CD4-positive, alpha-beta T cell treated with Interleukin-17A for 1 hour (primary cell): ENCODE data around the gene FOXP4.

ENCODE experiments used
- DNase-seq: peaks from one replicate; pipeline ENCODE4 v3.0.0-alpha.2; 2020

FOXP4 gene

DNA sequence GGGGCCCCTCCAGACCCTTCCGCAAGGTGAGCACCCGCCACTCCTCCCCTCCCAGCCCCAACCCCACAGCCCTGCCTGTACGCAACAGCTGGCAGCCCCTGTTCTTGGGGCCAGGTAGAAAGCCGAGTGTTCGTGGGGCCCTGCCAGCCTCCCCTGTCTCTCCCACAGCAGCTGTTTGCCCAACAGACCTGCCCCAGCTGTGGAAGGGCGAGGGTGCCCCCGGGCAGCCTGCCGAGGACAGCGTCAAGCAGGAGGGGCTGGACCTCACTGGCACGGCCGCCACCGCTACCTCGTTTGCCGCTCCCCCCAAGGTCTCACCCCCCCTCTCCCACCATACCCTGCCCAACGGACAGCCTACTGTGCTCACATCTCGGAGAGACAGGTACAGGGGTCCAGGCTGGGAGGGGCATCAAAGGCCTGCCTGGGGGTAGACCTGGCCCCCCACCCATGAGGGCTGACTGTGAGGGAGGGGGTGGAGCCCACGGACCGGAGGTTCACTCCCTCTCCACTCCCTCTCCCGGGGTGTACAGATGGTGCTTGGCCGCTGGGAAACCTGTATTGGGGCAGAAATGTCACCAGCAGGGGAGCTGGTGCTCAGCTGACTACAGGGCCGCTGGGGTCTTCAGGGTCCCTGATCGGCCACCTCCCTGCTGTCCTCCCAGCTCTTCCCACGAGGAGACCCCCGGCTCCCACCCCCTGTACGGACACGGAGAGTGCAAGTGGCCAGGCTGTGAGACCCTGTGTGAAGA, 41.1 kb downstream of the FOXP4 start:
- no peak for DNase-seq

DNA sequence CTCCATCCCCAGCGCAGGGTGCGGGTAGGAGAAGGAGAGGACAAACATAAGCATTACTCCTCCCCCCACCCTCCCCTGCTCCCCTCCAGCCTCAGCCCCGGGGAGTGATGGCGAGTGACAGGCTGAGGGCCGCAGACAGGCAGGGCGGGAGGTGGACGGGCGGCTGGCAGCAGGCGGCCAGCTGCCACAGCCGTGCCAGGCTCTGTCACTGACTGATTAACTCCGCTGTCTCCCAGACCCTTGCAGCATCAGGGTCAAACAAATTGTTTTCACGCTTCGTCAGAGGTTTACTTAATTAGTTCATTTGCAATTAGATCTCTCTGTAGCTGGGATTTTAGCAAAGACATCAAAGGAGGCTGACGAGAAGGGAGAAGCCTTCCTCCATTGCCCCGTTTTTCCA, 41.9 kb downstream of the FOXP4 start:
- DNase-seq, result no peak

DNA sequence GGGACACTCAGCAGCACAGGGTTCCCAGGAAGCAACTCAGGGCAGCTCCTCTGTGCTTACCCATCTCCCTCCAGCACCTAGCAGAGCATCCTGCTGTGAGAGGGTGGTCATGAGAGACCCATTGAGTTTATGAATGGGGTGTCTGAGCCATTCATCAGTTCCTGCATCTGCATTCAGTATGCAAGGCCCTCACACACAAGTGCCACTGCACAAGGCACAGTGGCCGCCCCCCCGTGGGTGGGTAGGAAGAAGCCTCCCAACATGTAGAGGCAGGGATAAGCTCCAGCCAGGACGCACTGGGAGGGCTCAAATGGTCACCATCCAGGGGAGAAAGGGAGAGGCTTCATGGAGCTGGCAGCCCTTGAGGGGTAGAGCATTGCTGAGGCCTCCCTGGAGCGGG, 43.0 kb downstream of the FOXP4 start:
- no peak for DNase-seq

DNA sequence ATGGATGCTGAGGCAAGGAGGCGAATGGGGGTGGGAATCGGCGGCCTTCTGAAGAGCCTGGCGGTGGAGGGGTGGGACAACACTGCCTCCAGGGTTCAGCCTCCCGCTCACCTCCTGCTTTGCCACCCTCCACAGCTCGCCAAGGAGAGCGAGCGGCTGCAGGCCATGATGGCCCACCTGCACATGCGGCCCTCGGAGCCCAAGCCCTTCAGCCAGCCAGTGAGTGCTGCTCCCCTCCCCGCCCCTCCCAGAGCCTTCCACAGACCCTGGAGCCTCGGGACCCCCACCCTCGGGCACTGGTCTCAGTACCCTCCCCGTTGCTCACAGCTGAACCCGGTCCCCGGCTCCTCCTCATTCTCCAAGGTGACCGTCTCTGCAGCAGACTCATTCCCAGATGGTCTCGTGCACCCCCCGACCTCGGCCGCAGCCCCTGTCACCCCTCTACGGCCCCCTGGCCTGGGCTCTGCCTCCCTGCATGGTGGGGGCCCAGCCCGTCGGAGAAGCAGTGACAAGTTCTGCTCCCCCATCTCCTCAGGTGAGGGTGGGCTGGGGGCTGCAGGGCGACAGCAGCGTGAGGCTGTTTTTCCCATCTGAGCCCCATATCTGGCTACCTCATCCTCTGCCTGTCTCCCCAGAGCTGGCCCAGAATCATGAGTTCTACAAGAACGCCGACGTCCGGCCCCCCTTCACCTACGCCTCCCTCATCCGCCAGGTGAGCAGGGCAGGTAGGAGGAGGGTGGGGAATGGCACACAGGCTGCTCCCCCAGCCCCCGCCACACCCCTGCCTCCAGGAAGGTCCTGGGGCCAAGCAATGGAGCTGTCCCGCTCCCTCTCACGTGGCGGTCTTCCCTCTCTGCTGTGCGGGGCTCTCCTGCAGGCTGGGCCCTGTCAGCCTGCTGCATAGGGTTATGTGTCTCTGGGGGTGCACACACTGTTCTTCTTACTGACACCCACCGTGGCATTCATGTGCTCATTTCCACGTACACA, 43.7 kb downstream of the FOXP4 start:
- DNase-seq, result no peak

DNA sequence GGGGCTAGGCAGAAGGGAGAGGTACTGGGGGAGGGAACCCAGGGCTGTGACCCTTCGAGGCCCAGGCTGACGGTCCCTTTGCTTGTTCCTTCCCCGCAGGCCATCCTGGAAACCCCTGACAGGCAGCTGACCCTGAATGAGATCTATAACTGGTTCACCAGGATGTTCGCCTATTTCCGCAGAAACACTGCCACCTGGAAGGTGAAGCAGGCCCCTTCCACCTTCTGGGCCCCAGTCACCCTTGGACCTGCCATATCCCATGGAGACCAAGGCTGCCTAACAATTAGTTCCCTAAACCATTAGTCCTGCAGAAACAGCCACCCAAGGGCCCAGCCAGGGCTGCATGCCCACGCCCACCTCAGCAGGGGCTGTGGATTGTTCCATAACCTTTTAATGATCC, 44.9 kb downstream of the FOXP4 start:
- DNase-seq, result no peak

DNA sequence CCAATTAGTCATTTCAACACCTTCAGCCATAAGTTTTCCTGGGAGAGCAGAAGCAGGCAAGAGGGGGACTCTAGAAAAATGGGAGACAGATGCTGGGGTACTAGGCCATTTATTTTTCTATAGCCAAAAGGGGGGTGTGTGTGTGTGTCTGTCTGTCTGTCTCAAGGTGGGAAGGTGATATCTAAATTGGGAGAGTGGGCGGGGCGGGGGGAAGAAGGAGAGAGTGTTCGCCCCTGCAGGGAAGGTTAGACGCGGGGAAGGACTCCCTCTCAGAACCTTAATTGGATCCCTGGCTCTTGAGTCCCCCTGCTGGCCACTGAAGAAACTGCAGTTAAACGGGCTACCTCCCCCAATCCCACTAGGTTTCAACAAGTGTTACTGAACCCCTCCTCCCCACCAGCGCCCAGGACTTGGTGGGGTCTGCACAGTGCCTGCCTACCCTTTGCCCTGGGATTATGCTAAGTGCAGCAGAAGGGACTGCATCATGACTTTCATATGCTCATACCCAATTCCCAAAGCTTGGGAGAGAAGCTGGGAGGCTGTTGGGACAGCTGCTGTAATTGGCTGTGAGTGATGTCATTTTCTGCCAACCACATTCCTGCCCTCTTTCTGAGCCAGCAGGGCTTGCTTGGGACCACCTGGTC, 45.8 kb downstream of the FOXP4 start:
- peak; percentile 81 for DNase-seq

DNA sequence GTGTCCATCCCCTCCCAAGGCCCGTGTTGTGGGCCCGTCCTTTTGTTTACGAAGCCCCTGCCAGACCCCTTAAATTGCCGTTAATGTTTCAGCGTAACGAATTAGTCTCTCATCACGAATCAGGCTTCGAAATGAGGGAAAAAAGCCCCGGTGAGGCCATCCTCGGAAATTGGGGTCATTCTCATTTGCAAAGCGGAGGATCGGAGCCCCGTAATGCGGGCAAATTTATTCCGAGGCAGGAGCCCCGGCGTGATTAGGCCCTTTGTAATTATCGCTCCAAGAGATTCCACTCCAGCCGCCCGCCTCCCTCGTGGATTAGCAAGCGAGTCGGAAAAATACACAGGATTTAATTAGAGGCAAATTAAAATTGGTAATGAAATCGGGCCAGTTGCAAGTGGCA, 47.2 kb downstream of the FOXP4 start:
- DNase-seq, result no peak

DNA sequence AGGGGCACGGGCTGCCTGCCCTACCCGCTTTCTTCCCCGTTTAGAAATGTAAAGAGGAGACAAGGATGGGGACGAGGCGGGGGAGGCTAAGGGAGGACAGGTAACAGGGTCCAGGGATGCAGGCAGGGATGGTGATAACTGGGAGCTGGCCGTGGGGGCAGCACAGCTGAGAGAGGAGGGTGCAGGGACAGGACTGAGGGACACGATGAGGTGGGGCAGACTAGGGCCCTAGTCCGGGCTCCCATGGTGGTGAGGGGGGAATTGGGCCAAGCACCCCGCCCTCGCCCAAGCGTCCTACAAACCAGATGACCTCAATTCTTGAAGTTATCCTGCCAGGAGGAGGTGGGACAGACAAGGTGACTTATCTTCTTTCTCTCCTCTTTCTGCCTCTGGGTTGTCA, 47.7 kb downstream of the FOXP4 start:
- no peak for DNase-seq

DNA sequence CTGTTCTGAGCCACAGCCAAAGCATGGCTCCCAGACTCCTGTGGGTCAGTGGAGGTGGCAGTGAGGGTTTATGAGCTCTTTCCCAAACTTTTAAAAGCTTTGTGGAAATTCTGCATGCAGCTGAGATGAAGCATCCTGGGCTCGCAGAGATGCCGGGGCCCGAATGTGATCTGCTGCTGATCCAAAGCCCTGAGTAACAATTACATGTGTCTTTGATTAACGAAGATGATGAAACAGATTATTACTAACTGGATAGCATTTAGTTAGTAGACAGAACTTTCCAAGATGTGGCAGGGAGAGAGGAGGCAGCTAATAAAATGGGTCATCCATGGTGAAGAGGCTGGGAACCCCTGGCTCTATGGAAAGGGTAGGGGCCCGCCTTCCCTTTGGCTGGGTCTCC, 48.1 kb downstream of the FOXP4 start:
- DNase-seq, result no peak

DNA sequence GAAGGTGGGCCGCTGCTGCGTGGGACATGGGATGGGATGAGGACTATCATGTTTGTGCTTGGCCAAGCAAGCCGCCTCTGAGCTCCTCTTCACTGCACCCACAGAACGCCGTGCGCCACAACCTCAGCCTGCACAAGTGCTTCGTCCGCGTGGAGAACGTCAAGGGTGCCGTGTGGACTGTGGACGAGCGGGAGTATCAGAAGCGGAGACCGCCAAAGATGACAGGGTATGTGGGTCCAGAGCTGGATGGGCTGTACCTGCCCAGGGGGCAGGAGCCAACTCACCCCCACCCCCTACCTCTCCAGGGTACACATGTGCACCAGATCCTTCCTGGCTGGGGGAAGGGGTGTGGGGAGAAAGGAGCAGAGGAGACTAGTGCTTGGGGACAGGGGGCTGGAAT, 48.6 kb downstream of the FOXP4 start:
- no peak for DNase-seq

DNA sequence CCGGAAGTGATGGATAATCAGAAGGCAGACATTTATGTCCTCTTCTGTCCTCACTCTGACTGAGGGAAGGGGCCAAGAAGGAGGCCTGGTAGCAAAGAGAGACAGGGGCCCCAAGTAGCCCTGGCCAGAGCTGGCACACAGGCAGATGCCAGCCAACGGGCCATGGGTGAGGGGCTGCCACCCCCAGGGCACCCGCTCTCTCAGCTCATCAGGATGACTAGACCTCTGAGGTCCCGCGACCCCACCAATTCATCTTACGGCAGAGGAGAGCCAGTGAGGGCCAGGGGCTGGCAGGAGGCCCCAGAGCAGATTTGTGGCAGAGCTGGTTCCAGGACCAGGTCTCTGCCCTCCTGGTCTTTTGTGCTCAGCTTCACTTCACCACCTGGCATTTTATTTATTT, 49.0 kb downstream of the FOXP4 start:
- DNase-seq, result no peak

DNA sequence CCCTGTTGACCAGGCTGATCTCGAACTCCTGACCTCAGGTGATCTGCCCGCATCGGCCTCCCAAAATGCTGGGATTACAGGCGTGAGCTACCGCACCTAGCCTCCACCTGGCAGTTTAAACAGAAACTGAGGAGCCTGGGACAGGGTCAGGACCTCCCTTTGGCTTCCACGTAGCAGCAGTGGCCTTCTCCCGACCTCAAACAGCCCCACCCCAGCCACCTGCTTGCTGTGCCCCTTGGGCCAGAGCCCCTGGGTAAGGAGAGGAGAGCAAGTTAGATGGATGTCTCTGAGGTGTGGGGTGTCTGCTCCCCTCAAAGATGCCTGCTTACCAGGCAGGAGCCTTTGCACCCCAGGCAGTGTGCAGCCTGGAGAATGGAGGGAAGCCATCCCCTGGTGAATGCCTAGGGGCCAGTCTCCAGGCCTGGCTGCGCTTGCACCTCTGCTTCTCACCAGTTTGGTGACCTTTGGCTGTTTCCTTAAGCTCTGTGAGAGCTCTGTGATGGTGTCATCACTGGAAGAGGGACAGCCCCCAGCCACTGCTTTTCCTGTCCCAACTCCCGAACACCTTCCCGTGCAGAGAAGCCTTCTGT, 50.0 kb downstream of the FOXP4 start:
- no peak for DNase-seq

DNA sequence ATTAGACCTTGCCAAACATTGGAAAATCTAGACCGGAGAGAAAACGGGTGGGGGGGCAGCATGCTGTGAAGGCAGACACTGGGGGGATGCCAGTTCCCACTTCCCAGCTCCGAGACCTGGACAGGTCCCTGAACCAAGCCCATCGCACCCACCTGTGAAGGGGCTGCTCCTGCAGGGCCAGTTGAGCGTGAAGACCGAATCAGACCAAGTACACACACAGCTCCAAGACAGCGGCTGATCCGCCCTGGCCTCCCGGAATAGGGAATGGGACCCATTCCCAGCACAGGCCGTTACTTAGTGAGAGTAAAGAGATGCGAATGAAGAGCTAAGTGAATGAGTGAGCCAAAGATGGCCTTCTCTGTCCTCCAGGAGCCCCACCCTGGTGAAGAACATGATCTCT, 50.6 kb downstream of the FOXP4 start:
- no peak for DNase-seq

DNA sequence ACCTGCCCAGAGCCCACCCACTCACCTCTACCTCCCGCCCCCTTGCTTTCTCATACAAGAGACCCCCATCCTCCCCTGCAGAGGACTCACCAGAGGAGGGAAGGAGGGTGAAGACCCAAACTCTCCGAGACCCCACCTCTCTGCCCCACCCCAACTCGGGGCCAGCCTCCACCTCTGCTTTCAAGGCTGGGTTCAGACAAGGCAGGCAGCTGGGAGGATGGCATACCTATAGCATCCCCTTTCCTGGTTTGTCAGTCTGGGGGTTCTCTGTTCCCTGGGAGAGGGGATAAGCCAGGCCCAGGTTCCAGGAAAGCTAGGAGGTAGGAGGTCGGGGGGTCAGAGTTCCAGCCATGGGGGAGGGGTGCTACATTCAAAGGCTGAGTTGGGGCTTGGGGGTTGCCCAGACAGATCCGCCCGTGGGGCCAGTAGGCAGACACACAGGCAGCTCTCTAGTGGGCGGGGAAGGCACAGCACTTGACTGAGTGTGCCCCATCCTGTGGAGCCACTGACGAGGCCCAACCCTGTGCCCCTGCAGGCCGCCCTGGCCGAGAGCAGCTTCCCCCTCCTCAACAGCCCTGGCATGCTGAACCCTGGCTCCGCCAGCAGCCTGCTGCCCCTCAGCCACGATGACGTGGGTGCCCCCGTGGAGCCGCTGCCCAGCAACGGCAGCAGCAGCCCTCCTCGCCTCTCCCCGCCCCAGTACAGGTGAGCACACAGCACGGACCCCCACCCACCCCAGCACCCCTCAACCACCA, 51.2 kb downstream of the FOXP4 start:
- DNase-seq, result no peak

DNA sequence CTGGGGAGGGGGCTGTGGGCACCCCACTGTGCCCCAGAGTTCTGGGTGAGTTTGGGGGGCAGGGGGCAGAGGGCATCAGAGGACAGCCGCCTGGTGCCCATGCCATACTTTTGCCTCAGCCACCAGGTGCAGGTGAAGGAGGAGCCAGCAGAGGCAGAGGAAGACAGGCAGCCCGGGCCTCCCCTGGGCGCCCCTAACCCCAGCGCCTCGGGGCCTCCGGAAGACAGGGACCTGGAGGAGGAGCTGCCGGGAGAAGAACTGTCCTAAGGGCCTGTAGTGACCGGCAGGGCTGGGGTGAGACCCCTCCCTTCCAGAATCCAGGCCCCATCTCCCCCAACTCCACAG, 52.5 kb downstream of the FOXP4 start:
- DNase-seq, result no peak

DNA sequence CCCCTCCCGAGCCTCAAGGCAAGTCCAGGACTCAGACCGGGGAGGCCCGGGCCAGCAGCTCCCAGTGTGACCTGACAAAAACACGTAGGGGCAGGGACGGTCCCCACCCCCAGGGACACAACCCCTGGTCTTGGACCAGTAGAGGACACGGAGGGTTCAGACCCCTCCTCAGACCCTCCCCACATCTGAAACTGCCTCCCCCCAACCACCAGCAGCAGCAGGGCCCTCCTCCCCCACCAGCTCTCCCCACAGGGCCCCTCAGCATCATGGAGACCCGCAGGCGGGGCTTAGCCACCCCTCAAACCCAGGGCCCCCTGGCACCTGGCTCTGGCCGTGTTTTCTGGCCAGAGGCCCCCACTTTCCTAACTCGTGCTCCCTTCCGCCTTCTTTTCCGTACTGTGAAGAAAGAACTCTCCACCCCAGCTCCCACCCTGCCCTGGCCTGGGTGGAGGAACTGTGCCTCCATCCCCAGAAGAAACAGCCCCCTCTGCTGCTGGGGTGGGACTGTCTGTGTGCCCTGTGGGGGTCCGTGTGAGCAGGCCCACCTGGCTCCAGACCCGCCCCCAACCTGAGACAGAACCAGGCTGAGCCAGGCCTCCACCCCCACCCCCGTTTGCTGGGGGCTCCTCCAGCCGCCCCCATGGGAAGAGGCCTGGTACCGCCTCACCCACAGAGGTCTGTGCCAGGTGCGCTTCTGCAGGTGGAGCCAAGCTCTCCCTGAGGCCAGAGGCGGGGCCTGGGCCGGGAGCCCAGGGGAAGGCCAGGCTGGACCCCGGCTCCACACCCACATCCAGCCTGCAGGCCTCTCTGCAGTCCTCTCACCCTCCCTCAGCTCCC, 53.1 kb downstream of the FOXP4 start:
- no peak for DNase-seq

DNA sequence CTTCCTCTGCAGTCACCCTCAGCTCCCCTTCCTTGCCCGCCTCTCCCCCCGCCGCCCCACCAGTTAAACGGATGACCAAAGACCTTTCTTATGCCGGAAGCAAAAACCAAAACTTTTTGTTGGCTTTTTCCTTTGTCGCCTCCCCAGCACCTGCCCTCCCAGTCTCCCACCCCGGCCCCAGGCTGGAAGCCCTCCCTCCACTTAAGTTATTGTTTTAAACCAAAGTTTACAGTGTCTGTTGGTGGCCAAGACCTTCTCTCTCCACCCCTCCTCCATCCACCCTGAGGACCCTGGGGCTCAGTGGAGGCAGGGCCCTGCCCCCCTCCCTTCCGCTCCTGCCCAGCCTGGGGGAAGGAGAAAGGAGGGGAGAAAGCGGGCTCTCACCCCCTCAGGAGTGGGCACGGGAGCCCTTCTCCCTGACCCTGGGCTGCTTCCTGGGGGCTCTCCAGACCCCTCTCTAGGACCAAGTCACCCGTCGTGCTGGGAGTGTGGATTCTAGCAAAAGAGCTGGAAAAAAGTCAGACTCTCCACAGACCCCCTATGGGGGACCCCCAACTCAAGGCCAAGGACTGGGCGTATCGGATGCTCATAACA, 53.8 kb downstream of the FOXP4 start:
- no peak for DNase-seq

DNA sequence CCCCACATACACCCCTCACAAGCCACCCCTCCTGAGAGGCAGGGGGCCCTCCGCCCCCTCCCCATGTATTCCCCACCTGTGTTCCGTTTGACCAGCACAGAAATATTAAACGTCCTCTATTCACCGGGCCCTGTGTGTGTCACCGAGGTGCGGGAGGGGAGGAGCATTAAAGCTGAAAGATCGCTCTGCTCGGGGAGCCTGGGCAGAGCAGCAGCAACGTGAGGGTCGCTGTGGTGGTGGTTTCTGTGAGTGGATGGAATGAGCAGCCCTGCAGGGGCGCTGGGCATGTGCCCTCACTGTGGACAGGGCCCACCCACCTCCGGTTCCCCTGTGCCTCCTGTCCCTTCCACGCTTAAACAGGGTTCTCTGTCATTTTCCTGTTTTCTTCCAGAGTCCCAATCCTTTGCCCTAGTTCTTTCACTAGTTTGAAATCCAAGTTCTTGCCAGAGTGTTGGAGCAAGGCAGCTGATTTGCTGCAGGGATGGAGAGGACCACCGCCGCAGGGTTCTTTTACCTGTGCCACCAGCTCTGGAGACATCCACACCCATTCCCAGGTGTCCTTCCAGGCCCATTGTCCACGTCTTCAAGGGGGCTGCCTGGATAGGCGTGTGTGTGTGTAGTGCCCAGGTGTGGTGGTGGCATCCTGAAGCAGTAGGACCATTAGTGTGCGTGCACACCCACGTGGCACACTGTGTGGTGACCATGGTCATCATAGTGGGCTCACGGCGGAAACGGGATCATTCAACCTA, 54.5 kb downstream of the FOXP4 start:
- no peak for DNase-seq

DNA sequence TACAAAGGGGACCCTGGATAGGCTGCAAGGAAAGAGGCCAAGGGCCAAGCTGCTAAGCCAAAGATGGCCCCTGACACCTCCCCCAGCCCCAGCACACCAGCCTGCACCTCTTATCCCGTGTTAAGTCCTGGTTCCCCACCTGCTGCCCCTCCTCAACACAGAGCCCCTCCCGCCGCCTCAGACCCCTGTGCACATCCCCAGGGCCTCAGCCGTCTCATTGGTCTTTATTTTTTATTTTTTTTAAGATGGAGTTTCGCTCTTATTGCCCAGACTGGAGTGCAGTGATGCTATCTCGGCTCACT, 55.0 kb downstream of the FOXP4 start:
- DNase-seq, result no peak

DNA sequence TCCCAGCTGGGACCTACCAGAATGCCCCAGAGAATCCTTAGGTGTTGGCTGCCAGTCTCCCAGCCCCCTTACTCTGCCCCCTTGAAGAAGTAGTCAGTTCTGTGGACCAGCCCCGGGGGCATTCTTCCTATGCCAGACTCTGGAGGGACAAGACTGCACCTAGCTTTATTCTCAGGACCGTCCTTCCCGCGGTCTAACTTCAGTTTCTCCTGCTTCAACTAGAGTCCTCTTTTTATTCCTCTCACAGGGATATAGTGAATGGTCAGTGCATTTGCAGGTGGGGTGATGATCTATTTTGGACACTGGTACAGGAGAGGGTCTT, 56.2 kb downstream of the FOXP4 start:
- no peak for DNase-seq
